Astrocyte (in vitro differentiated cells and primary cell): Measurements from ENCODE around the gene KRTAP5-6.

Experiments
- EZH2 ChIP-seq: IDR thresholded peaks from 2 replicates; pipeline ENCODE4 v1.6.1; 2012; ENCODE audit warnings: mild to moderate bottlenecking, low read length, inconsistent platforms; ENCODE audit not compliant: insufficient read depth
- TF ChIP-seq, protein P1 (sequence below): IDR thresholded peaks from 2 replicates; pipeline ENCODE4 v1.5.1; 2011; ENCODE audit warnings: low read depth, mild to moderate bottlenecking, inconsistent platforms, low read length, moderate library complexity; ENCODE audit not compliant: insufficient read depth

- TF ChIP-seq, protein P1, sequence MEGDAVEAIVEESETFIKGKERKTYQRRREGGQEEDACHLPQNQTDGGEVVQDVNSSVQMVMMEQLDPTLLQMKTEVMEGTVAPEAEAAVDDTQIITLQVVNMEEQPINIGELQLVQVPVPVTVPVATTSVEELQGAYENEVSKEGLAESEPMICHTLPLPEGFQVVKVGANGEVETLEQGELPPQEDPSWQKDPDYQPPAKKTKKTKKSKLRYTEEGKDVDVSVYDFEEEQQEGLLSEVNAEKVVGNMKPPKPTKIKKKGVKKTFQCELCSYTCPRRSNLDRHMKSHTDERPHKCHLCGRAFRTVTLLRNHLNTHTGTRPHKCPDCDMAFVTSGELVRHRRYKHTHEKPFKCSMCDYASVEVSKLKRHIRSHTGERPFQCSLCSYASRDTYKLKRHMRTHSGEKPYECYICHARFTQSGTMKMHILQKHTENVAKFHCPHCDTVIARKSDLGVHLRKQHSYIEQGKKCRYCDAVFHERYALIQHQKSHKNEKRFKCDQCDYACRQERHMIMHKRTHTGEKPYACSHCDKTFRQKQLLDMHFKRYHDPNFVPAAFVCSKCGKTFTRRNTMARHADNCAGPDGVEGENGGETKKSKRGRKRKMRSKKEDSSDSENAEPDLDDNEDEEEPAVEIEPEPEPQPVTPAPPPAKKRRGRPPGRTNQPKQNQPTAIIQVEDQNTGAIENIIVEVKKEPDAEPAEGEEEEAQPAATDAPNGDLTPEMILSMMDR, result no peak
- no peak for TF ChIP-seq EZH2
Observed at GRCh38 chr11:1650918-1651262, 46.1 kb upstream of the KRTAP5-6 start.
